Right lobe of liver (tissue), 4 donors: ENCODE measurements around the gene GGT6.

Experiments
- CTCF ChIP-seq, 4 donors: fragments of 200-600 bp in 3 of 4; fragments of 450-650 bp in 1 of 4; IDR thresholded peaks; one replicate each; pipeline versions ENCODE4 v1.5.1 to v1.8.0; 2016 to 2022; ENCODE audit warnings: antibody characterized with exemption in 4 of 4, mild to moderate bottlenecking in 2 of 4
- POLR2A ChIP-seq: fragments of 450-650 bp; IDR thresholded peaks from one replicate; pipeline ENCODE4 v1.6.1; 2017; ENCODE audit warnings: antibody characterized with exemption, mild to moderate bottlenecking
- donor health status: DM: no; HTN: no; CAD: no.
- donor health status: DM: no; HTN: no; CAD: no.
- donor health status: DM: no; HTN: yes; CAD: no.

GRCh38 chr17:4559966-4560365, 411 bp downstream of the GGT6 start:
- TF ChIP-seq CTCF (IDR thresholded peaks at IDR 0.05) (no peak), POLR2A (no peak)
